OCI-LY3 (cell line): Measurements from ENCODE around the gene HS6ST1.

ENCODE experiments used
- CTCF ChIP-seq: fragments of 200-600, 300-600 bp; sonication (generic); IDR thresholded peaks from 2 replicates; pipeline ENCODE4 v1.5.1; 2014; ENCODE audit warnings: antibody characterized with exemption, low read length, low read depth
- EZH2phosphoT487 ChIP-seq: fragments of 200-600 bp; shearing (Covaris generic); IDR thresholded peaks from 2 replicates; pipeline ENCODE4 v1.6.1; 2018; ENCODE audit warnings: antibody characterized with exemption, mixed run types, low read depth

- TF ChIP-seq CTCF (no peak), EZH2phosphoT487 (no peak)
Measured at GRCh38 chr2:128271597-128271910, 47.1 kb downstream of the HS6ST1 start.
